ENCODE measurements around the gene PRAMEF11.

GRCh38 chr1:12798911-12799310, 32.3 kb downstream of the PRAMEF11 start:
- TF ChIP-seq TAF1 (conservative IDR thresholded peaks at IDR 0.05) (no peak), FOXA2 (IDR thresholded peaks at IDR 0.05) (no peak), SP1 (IDR thresholded peaks at IDR 0.05) (no peak), YY1 (IDR thresholded peaks at IDR 0.05) (no peak), RXRA (IDR thresholded peaks at IDR 0.05) (no peak), FOXA1 (IDR thresholded peaks at IDR 0.05) (no peak), ATF3 (IDR thresholded peaks at IDR 0.05) (no peak), ZBTB33 (IDR thresholded peaks at IDR 0.05) (no peak)
- TF ChIP-seq, protein P1, sequence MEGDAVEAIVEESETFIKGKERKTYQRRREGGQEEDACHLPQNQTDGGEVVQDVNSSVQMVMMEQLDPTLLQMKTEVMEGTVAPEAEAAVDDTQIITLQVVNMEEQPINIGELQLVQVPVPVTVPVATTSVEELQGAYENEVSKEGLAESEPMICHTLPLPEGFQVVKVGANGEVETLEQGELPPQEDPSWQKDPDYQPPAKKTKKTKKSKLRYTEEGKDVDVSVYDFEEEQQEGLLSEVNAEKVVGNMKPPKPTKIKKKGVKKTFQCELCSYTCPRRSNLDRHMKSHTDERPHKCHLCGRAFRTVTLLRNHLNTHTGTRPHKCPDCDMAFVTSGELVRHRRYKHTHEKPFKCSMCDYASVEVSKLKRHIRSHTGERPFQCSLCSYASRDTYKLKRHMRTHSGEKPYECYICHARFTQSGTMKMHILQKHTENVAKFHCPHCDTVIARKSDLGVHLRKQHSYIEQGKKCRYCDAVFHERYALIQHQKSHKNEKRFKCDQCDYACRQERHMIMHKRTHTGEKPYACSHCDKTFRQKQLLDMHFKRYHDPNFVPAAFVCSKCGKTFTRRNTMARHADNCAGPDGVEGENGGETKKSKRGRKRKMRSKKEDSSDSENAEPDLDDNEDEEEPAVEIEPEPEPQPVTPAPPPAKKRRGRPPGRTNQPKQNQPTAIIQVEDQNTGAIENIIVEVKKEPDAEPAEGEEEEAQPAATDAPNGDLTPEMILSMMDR (IDR thresholded peaks at IDR 0.05; ENCODE audit: low read depth, low read length, missing input control): no peak
- TF ChIP-seq, protein P2, sequence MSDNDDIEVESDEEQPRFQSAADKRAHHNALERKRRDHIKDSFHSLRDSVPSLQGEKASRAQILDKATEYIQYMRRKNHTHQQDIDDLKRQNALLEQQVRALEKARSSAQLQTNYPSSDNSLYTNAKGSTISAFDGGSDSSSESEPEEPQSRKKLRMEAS (IDR thresholded peaks at IDR 0.05): no peak

Data from liver (tissue), 3 donors.